ENCODE measurements around the gene PSD4.
A peak's percentile ranks its signal among the peaks of the same experiment; 100 is the strongest.

The PSD4 gene

GRCh38 chr2:113240915-113241911, 67.4 kb downstream of the PSD4 start:
- no peaks in the 10 kb centered on the region for H3K9me3 ChIP-seq (ENCODE audit: control insufficient read depth, low read length)
- H3K4me3 ChIP-seq (ENCODE audit: low read length): peak overlapping the region; percentile 43
- H3K9ac ChIP-seq (ENCODE audit: low read length): peak overlapping the region; percentile 64
- peaks cover 40% of the 10 kb centered on the region for H3K4me1 ChIP-seq (ENCODE audit: control insufficient read depth, insufficient read depth, low read length)
- H3K27me3 ChIP-seq (replicated peaks; ENCODE audit: control insufficient read depth, insufficient read depth, low read length): no peaks in the 10 kb centered on the region
- H3K36me3 ChIP-seq (ENCODE audit: control insufficient read depth, insufficient read depth, low read length, severe bottlenecking): peaks cover 3% of the 10 kb centered on the region
- peak; percentile 93 for DNase-seq (ENCODE audit: low read depth)

GRCh38 chr2:113242327-113242726, 68.6 kb downstream of the PSD4 start:
- no peak overlapping the region for H3K9ac ChIP-seq (ENCODE audit: low read length)
- H3K4me1 ChIP-seq (ENCODE audit: control insufficient read depth, insufficient read depth, low read length): peaks cover 37% of the 10 kb centered on the region
- DNase-seq (ENCODE audit: low read depth): no peak

DNA sequence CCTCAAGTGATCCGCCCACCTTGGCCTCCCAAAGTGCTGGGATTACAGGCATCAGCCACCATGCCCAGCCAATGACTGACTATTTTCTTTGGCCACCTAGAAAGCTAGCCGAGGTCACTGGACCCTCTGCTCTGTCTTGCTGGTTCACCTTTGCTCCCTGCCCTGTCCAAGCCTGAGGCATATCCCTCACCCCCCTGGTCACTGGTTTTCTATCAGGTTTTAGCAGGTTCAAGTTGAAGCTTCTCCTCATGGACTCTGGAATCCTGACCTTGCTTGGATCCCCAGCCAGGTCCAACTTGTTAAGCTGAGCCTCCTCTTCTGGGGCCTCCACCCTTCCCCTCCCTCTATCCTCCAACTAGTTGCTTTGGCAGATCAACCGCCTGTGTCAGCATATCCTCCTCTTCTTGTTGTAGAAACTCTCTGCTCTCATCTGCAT, 71.5 kb downstream of the PSD4 start:
- Histone ChIP-seq H3K36me3 (ENCODE audit: control insufficient read depth, insufficient read depth, low read length, severe bottlenecking) (no peaks in the 10 kb centered on the region), H3K27me3 (replicated peaks; ENCODE audit: control insufficient read depth, insufficient read depth, low read length) (no peaks in the 10 kb centered on the region), H3K9ac (ENCODE audit: low read length) (peak overlapping the region; percentile 36), H3K9me3 (ENCODE audit: control insufficient read depth, low read length) (no peaks in the 10 kb centered on the region), H3K4me3 (ENCODE audit: low read length) (no peak overlapping the region), H3K4me1 (ENCODE audit: control insufficient read depth, insufficient read depth, low read length) (peaks cover 25% of the 10 kb centered on the region)
- no peak for DNase-seq (ENCODE audit: low read depth)

More at GRCh38 chr2:113242327-113242726, 68.6 kb downstream of the PSD4 start:
- Histone ChIP-seq H3K9me3 (ENCODE audit: control insufficient read depth, low read length) (no peaks in the 10 kb centered on the region), H3K36me3 (ENCODE audit: control insufficient read depth, insufficient read depth, low read length, severe bottlenecking) (peaks cover 3% of the 10 kb centered on the region), H3K4me3 (ENCODE audit: low read length) (no peak overlapping the region), H3K27me3 (replicated peaks; ENCODE audit: control insufficient read depth, insufficient read depth, low read length) (no peaks in the 10 kb centered on the region)

DNA sequence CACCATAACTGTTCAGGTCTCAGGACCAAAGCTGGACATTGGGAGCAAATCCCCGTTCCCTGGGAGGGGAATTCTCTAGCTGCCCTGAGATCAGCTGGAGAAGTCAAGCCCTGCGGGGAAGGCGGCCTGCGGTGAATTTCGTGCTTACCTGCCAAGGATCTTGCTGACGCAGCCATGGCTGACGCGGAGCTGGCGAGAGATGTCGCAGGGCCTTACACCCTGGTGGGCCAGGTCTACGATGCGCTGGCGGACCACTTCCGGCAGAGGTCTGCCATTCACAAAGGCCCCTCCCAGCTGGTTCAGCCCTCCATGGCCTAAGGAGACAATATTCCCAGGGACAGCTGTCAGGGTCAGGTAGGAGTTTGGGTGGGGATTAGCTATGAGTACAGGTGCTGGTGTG, 72.8 kb downstream of the PSD4 start:
- DNase-seq (ENCODE audit: low read depth): no peak
- Histone ChIP-seq H3K4me1 (ENCODE audit: control insufficient read depth, insufficient read depth, low read length) (peaks cover 12% of the 10 kb centered on the region), H3K27me3 (replicated peaks; ENCODE audit: control insufficient read depth, insufficient read depth, low read length) (no peaks in the 10 kb centered on the region), H3K4me3 (ENCODE audit: low read length) (no peak overlapping the region), H3K9ac (ENCODE audit: low read length) (no peak overlapping the region), H3K36me3 (ENCODE audit: control insufficient read depth, insufficient read depth, low read length, severe bottlenecking) (no peaks in the 10 kb centered on the region), H3K9me3 (ENCODE audit: control insufficient read depth, low read length) (no peaks in the 10 kb centered on the region)

DNA sequence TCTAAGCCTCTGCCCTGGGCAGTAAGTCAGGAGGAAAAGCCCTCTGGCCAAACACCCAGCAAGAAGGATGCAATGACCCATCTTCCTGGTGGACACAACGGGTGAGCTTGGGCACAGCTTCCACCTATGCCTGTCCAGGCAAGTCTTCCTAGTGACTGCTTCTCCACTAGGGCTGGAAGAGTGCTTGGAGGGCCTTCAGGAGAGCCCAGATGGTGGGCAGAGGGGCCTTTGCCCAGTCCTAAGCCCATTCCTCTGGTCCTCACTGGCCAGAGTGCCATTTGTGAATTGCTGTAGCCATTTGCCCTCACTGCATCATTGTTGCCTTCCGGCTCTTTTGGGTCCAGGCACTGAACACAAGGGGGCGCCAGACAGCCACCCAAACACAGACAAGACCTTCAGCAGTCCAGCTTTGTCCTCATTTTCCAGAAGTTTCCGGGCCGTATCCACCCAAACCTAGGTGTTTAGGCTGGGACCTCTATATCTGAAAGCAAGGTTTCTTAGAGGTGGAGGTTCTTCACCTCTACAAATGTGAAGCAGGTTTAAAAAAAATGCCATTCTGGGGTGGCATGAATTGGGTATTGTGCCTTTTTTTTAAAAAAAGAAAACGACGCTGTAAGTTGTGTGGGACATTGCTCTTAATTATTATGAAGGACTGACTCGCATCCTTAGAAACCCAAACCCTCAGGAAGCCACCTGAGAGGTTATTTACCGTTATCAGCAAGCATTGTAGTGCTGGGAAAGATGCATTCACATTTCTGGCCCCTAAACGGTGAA, 75.4 kb downstream of the PSD4 start:
- H3K9me3 ChIP-seq (ENCODE audit: control insufficient read depth, low read length): no peaks in the 10 kb centered on the region
- peak overlapping the region; percentile 47 for H3K9ac ChIP-seq (ENCODE audit: low read length)
- no peaks in the 10 kb centered on the region for H3K27me3 ChIP-seq (replicated peaks; ENCODE audit: control insufficient read depth, insufficient read depth, low read length)
- DNase-seq (ENCODE audit: low read depth): peak; percentile 89
- H3K4me1 ChIP-seq (ENCODE audit: control insufficient read depth, insufficient read depth, low read length): peaks cover 15% of the 10 kb centered on the region
- H3K36me3 ChIP-seq (ENCODE audit: control insufficient read depth, insufficient read depth, low read length, severe bottlenecking): no peaks in the 10 kb centered on the region
- H3K4me3 ChIP-seq (ENCODE audit: low read length): no peak overlapping the region

DNA sequence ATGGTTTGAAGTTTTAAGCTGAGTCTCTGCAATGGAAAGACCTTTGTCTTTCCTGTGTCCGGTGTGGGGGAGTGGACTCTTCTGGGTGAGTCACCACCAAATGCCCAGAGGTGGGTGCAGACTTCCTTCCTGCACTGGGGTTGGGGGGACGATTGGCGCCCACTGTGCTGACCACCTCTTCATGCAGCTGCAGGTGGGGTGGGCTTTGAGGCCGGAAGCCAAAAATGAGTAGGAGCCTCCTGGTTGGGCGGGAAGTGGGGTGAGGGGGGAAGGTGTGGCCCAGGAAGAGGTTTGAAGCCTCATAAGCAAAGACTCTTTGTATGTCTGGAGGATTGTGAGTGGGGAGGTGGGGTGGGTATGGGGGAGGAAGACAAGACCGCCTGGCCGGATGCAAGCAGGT, 77.3 kb downstream of the PSD4 start:
- no peaks in the 10 kb centered on the region for H3K27me3 ChIP-seq (replicated peaks; ENCODE audit: control insufficient read depth, insufficient read depth, low read length)
- H3K4me3 ChIP-seq (ENCODE audit: low read length): no peak overlapping the region
- DNase-seq (ENCODE audit: low read depth): no peak
- H3K9ac ChIP-seq (ENCODE audit: low read length): no peak overlapping the region
- peaks cover 9% of the 10 kb centered on the region for H3K4me1 ChIP-seq (ENCODE audit: control insufficient read depth, insufficient read depth, low read length)
- H3K9me3 ChIP-seq (ENCODE audit: control insufficient read depth, low read length): no peaks in the 10 kb centered on the region
- no peaks in the 10 kb centered on the region for H3K36me3 ChIP-seq (ENCODE audit: control insufficient read depth, insufficient read depth, low read length, severe bottlenecking)

DNA sequence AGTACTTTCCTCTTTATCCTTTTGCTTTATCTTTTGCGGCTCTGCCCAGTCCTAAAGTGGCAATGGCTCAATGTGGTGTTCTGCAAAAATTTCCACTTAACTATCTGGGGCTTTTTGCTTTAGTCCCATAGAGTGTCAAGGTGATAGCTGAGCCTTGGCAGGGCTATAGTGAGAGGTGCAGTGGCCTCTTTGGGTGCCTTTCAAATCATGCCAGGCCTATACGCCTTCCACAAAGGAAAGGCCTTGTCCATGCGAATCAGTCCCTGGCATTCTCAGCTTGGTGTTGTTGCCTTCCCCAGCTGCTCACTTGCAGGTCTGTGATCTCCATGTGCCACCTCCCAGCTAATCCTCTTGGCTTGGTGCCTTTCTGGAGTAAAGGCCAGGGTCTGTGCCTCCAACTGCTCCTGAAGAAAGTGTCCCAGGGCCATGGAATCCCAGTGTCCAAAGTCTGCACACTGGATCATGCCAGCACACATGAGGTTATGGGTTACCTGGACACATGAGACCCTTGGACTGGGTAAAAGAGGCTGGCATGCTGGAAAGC, 78.3 kb downstream of the PSD4 start:
- H3K4me1 ChIP-seq (ENCODE audit: control insufficient read depth, insufficient read depth, low read length): peaks cover 9% of the 10 kb centered on the region
- no peak for DNase-seq (ENCODE audit: low read depth)
- no peaks in the 10 kb centered on the region for H3K27me3 ChIP-seq (replicated peaks; ENCODE audit: control insufficient read depth, insufficient read depth, low read length)
- H3K36me3 ChIP-seq (ENCODE audit: control insufficient read depth, insufficient read depth, low read length, severe bottlenecking): no peaks in the 10 kb centered on the region
- no peaks in the 10 kb centered on the region for H3K9me3 ChIP-seq (ENCODE audit: control insufficient read depth, low read length)
- H3K4me3 ChIP-seq (ENCODE audit: low read length): no peak overlapping the region
- H3K9ac ChIP-seq (ENCODE audit: low read length): no peak overlapping the region

- Histone ChIP-seq H3K9me3 (ENCODE audit: control insufficient read depth, low read length) (no peaks in the 10 kb centered on the region), H3K9ac (ENCODE audit: low read length) (no peak overlapping the region), H3K36me3 (ENCODE audit: control insufficient read depth, insufficient read depth, low read length, severe bottlenecking) (no peaks in the 10 kb centered on the region), H3K4me3 (ENCODE audit: low read length) (no peak overlapping the region), H3K27me3 (replicated peaks; ENCODE audit: control insufficient read depth, insufficient read depth, low read length) (no peaks in the 10 kb centered on the region), H3K4me1 (ENCODE audit: control insufficient read depth, insufficient read depth, low read length) (peaks cover 9% of the 10 kb centered on the region)
- no peak for DNase-seq (ENCODE audit: low read depth)
Observed at GRCh38 chr2:113253453-113253852, 79.7 kb downstream of the PSD4 start.

DNA sequence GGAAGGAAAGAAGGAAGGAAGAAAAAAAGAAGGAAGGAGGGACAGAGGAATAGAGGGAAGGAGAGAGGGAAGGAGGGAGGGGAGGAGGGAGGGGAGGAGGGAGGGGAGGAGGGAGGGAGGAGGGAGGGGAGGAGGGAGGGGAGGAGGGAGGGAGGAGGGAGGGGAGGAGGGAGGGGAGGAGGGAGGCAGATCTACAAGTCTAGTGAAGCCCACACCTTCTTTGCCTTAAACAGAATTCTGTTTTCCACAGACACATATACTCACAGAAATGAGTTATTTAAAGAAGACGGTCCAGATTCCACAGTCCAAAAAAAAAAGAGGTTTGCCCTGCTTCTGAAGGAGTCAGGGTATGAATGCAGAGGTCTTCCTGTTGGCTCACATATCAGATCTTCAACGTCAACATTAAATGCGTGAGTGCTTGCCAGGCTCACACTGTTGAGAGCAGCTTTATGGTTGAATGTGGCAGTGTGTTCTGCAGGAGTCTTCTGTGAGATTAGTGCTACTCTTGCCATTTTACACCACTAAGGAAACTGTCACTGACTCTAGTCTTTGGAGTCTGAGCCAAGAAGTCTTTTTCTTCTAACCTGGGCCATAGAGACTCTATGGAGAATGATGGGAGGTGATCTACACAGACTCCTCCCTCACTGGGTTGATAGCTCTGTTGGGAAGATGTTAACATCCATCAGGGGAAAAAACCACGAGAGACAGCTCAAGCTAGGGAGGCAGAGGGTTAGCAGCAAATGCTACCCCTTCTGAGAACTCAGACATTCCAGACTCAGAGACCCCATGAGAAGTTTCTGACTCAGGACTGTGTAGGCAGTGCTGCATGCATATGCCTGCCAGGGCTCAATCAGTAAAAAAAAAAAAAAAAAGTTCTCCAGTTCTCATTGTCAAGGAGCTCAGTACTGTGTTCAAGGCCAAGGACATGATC, 81.6 kb downstream of the PSD4 start:
- no peak for DNase-seq (ENCODE audit: low read depth)
- H3K36me3 ChIP-seq (ENCODE audit: control insufficient read depth, insufficient read depth, low read length, severe bottlenecking): no peaks in the 10 kb centered on the region
- no peaks in the 10 kb centered on the region for H3K9me3 ChIP-seq (ENCODE audit: control insufficient read depth, low read length)
- H3K4me1 ChIP-seq (ENCODE audit: control insufficient read depth, insufficient read depth, low read length): peaks cover 5% of the 10 kb centered on the region
- no peaks in the 10 kb centered on the region for H3K27me3 ChIP-seq (replicated peaks; ENCODE audit: control insufficient read depth, insufficient read depth, low read length)
- no peak overlapping the region for H3K9ac ChIP-seq (ENCODE audit: low read length)
- H3K4me3 ChIP-seq (ENCODE audit: low read length): no peak overlapping the region

GRCh38 chr2:113257516-113258264, 83.9 kb downstream of the PSD4 start:
- Histone ChIP-seq H3K4me3 (ENCODE audit: low read length) (no peak overlapping the region), H3K36me3 (ENCODE audit: control insufficient read depth, insufficient read depth, low read length, severe bottlenecking) (no peaks in the 10 kb centered on the region), H3K9ac (ENCODE audit: low read length) (no peak overlapping the region), H3K27me3 (replicated peaks; ENCODE audit: control insufficient read depth, insufficient read depth, low read length) (no peaks in the 10 kb centered on the region), H3K4me1 (ENCODE audit: control insufficient read depth, insufficient read depth, low read length) (no peaks in the 10 kb centered on the region), H3K9me3 (ENCODE audit: control insufficient read depth, low read length) (no peaks in the 10 kb centered on the region)
- no peak for DNase-seq (ENCODE audit: low read depth)

Measured in adipocyte (in vitro differentiated cells).